Fibroblast of the aortic adventitia (primary cell): ENCODE data around the gene PCDHGC5. TPM values are rescaled to one million over a fixed set of nuclear protein-coding genes. Genes with fewer than 3 reads are reported as not detected.
A peak's percentile ranks its signal among the peaks of the same experiment; 100 is the strongest.

ENCODE experiments used
- DNase-seq: peaks from one replicate; pipeline ENCODE4 v3.0.0-alpha.2; 2010; ENCODE audit warnings: low read depth
- H3K4me3 ChIP-seq: 2 replicates; pipeline ENCODE4 v1.5.1; 2011; ENCODE audit warnings: low read depth, mild to moderate bottlenecking, control low read depth, low read length, moderate library complexity
- total RNA-seq: library from RNA; depleted of rRNA; stranded (reverse); fragments of >200 nt; gene quantifications from 2 replicates; pipeline ENCODE4 v1.2.3, GENCODE V29; 2012; ENCODE audit warnings: low replicate concordance
- TF ChIP-seq, protein P1 (sequence below): IDR thresholded peaks from 2 replicates; pipeline ENCODE4 v1.5.1; 2011; ENCODE audit warnings: mild to moderate bottlenecking, low read length, control low read depth, inconsistent platforms; ENCODE audit not compliant: insufficient read depth

Gene PCDHGC5
- total RNA-seq, 1 donor, result 7.0 TPM

DNA sequence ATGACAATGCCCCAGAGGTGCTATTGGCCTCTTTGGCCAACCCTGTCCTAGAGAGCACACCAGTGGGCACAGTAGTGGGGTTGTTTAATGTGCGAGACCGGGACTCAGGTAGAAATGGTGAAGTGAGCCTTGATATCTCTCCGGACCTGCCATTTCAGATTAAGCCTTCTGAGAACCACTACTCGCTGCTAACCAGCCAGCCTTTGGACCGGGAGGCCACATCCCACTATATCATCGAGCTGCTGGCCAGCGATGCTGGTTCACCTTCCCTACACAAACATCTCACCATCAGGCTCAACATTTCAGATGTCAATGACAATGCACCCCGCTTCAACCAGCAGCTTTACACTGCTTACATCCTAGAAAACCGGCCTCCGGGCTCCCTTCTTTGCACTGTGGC, 1.4 kb downstream of the PCDHGC5 start:
- DNase-seq, result no peak
- TF ChIP-seq, protein P1, sequence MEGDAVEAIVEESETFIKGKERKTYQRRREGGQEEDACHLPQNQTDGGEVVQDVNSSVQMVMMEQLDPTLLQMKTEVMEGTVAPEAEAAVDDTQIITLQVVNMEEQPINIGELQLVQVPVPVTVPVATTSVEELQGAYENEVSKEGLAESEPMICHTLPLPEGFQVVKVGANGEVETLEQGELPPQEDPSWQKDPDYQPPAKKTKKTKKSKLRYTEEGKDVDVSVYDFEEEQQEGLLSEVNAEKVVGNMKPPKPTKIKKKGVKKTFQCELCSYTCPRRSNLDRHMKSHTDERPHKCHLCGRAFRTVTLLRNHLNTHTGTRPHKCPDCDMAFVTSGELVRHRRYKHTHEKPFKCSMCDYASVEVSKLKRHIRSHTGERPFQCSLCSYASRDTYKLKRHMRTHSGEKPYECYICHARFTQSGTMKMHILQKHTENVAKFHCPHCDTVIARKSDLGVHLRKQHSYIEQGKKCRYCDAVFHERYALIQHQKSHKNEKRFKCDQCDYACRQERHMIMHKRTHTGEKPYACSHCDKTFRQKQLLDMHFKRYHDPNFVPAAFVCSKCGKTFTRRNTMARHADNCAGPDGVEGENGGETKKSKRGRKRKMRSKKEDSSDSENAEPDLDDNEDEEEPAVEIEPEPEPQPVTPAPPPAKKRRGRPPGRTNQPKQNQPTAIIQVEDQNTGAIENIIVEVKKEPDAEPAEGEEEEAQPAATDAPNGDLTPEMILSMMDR, result no peak
- no peak overlapping the region for H3K4me3 ChIP-seq

DNA sequence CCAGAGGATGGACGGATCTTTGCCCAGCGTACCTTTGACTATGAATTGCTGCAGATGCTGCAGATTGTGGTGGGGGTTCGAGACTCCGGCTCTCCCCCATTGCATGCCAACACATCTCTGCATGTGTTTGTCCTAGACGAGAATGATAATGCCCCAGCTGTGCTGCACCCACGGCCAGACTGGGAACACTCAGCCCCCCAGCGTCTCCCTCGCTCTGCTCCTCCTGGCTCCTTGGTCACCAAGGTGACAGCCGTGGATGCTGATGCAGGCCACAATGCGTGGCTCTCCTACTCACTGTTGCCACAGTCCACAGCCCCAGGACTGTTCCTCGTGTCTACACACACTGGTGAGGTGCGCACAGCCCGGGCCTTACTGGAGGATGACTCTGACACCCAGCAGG, 1.9 kb downstream of the PCDHGC5 start:
- TF ChIP-seq, protein P1, result no peak
- H3K4me3 ChIP-seq, result no peak overlapping the region
- no peak for DNase-seq

DNA sequence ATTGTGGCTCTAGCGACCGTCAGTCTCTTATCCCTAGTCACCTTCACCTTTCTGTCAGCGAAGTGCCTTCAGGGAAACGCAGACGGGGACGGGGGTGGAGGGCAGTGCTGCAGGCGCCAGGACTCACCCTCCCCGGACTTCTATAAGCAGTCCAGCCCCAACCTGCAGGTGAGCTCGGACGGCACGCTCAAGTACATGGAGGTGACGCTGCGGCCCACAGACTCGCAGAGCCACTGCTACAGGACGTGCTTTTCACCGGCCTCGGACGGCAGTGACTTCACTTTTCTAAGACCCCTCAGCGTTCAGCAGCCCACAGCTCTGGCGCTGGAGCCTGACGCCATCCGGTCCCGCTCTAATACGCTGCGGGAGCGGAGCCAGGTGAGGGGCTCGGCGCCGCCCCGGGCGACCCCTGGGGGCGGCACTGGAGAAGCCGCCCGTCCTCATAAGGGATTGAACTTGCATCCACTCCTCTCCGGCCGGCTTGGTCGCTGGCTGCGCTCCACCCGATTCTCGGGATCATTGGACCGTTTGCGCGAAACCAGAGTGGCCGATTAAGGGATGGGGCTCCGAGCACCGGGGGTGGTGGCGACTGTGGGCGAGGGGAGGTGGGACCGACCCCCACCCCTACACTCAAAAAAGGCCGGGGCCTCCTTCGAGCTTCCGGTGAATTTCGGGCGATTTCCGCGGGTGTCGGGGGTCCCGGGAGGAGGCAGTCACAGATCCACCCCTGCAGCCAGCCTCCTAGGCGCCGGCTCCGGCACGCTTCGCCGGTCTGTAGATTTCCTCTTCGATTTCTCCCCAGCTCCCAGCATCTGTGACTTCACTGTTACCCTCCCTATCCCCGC, 2.7 kb downstream of the PCDHGC5 start:
- TF ChIP-seq, protein P1, result no peak
- H3K4me3 ChIP-seq, result no peak overlapping the region
- DNase-seq, result no peak

DNA sequence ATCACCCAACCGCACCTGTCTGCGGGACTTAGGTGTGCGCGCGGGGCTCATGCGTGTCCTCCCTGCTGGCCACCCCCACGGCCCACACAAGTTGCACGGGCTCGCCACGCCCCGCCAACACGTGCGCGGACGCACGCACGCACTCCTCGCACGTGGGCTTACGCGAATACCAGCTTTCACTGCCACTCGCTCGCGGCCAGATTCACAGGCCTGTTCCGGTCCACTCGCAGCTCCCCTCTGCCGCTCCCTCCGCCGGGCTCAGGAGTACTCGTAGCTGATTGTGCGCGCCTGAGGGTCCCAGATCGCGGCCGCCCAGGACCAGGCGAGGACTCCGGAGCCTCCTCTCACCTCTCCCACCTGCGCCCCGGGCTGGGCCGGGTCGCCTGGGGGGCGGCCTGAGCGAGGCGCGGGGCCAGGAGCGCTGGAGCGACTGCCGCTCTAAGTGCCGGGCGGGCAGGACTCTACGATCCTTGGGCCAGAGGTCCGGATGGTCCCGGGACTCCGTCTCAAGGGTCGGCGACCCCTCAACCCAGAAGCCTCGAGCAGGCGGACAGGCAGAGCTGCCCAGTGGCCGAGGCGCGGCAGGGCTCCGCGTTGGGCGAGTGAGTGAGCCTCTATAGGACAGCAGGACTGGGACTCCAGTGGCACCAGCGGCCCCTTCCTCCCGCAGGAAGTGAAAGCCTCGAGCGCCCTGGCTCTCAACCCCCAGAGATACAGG, 3.4 kb downstream of the PCDHGC5 start:
- TF ChIP-seq, protein P1, result no peak
- no peak for DNase-seq
- no peak overlapping the region for H3K4me3 ChIP-seq

DNA sequence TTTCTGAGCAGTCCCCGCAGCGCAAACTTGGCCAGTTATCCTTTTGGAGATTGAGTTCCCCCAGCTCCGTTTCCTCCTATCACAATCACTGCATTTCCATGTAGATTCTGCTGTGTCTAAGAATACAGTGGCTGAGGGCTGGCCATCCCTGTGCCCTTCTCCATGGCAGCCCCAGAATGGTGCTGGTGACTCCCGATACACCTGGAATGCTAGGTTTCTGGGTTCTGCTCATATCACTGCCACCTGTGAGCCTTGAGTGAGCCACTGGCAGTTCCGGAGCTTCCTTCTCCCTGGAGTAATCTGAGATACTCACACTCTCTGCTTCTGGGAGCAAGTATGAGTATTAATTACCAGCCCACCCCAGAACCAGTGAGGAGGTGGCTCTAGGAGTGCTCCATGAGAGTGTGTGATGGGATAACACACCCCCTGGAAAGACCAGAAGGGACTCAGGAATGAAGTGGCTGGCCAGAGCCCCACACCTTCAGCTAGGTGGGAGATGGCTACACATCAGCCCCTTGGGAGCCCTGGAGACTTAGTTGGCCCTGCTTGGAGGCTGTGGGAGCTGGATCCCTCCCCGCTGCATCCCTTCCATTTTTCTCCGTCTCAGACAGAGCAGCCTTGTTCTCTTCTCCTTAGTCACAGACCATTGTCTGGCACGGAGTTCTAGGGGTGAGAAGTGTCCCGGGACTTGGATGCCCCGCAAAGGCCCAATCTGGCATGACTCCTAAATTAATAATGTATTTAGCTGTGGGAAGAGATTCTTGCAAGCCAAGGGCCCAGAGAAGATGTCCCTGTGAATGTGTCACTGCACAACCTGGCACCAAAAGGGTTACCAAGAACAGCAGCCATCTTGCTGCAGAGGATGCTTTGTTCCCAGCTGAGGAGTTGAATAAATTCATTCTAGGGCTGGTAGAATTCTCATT, 4.9 kb downstream of the PCDHGC5 start:
- DNase-seq, result peak; percentile 56
- TF ChIP-seq, protein P1, result no peak
- no peak overlapping the region for H3K4me3 ChIP-seq

DNA sequence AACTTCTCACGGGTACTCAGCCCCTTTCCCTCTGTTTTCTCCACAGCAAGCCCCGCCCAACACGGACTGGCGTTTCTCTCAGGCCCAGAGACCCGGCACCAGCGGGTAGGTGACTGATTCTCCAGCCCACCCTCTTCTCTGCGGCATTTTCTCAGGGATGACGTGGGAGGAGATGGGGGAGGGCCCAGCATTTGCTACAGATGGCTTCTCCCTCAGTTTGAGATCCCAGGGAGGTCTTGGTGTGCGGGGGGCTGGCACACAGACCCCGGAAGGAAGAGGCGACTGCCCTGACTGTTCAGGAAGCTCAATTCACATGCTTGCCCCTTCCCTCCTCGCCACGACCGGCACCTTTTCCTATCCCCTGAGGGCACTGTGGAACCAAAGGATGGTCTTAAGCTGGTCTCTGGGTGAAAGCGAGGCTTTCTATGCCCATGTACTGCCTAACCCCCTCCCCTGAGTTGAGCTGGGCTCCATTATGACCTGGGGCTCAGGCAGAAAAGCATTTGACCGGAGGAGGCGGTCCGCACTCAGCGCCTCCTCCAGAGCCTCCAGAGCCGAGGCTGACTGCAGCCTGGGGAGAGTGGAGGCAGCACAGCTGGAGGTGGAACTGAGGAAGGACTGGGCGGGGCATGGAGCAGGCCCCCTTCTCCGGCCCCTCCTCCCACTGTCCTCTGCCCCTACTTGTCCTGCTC, 6.0 kb downstream of the PCDHGC5 start:
- TF ChIP-seq, protein P1, result no peak
- no peak overlapping the region for H3K4me3 ChIP-seq
- no peak for DNase-seq
